Fibroblast of villous mesenchyme (primary cell): ENCODE data around the gene LMBRD2. TPM values are rescaled to one million over a fixed set of nuclear protein-coding genes. Genes with fewer than 3 reads are reported as not detected.
A peak's percentile ranks its signal among the peaks of the same experiment; 100 is the strongest.
"Not testable (repeated sequence)": the region's sequence is repeated elsewhere in the genome, so short reads cannot be mapped to it uniquely, and the experiment has no call there.

ENCODE experiments used
- DNase-seq: peaks from one replicate; pipeline ENCODE4 v3.0.0-alpha.2; 2010; ENCODE audit warnings: low read depth
- H3K4me3 ChIP-seq: 2 replicates; pipeline ENCODE4 v1.5.1; 2011; ENCODE audit warnings: low read depth, mild to moderate bottlenecking, low read length
- total RNA-seq: library from RNA; depleted of rRNA; stranded (reverse); fragments of >200 nt; gene quantifications from 2 replicates; pipeline ENCODE4 v1.2.3, GENCODE V29; 2012
- TF ChIP-seq, protein P1 (sequence below): IDR thresholded peaks from 2 replicates; pipeline ENCODE4 v1.5.1; 2012; ENCODE audit warnings: low read depth, mild to moderate bottlenecking, low read length; ENCODE audit not compliant: insufficient read depth

The LMBRD2 gene
- total RNA-seq, result 12.9 and 23.7 TPM in 2 replicates

- peak within 1 kb of the TSS; percentile 92 for H3K4me3 ChIP-seq
- DNase-seq, result peak; percentile 98
- TF ChIP-seq, protein P1, sequence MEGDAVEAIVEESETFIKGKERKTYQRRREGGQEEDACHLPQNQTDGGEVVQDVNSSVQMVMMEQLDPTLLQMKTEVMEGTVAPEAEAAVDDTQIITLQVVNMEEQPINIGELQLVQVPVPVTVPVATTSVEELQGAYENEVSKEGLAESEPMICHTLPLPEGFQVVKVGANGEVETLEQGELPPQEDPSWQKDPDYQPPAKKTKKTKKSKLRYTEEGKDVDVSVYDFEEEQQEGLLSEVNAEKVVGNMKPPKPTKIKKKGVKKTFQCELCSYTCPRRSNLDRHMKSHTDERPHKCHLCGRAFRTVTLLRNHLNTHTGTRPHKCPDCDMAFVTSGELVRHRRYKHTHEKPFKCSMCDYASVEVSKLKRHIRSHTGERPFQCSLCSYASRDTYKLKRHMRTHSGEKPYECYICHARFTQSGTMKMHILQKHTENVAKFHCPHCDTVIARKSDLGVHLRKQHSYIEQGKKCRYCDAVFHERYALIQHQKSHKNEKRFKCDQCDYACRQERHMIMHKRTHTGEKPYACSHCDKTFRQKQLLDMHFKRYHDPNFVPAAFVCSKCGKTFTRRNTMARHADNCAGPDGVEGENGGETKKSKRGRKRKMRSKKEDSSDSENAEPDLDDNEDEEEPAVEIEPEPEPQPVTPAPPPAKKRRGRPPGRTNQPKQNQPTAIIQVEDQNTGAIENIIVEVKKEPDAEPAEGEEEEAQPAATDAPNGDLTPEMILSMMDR, result no peak
Measured at GRCh38 chr5:36151434-36152323, at the start of gene LMBRD2, which contains the start of gene SKP2. Gene LMBRD2 (minus strand): TSS chr5:36151887. CDS start chr5:36143349, 8,538 bp downstream. Gene SKP2 (plus strand): TSS chr5:36152111. CDS start chr5:36152263, 152 bp downstream.

DNA sequence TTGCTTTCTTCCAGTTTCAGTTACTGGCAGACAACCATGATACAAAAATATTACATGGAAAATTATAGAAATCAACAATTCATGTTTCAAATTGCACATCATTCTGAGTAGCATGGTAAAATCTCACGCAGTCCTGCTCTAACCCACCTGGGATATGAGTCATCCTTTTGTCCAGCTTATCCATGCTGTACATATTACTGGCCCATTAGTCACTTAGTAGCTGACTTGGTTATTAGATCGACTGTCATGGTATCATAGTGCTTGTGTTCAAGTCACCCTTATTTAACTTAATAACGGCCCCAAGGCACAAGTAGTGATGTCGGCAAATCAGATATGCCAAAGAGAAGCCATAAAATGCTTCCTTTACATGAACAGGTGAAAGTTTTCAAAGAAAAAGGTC, 48.8 kb upstream of the LMBRD2 start:
- TF ChIP-seq, protein P1, result no peak
- DNase-seq, result no peak
- no peak overlapping the region for H3K4me3 ChIP-seq

DNA sequence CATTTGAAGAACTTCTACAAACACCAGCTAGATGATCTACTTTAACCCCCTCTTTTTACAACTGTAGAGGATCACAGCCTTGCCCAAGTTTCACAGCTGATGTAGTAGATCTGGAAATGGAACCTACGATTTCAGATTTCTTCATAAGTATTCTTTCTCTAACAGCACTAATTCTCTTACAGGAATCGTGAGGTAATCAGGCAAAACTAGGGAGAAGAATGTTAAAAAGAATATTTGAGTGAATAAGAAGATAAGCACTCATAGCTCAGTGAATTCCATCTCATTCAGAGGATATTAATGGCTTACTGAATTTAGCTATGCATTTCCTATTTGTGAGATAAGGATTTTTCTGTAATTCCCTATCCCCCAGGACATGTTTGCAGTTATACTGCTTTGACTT, 47.9 kb upstream of the LMBRD2 start:
- H3K4me3 ChIP-seq, result no peak overlapping the region
- peak; percentile 65 for DNase-seq
- TF ChIP-seq, protein P1, result no peak

- not testable (repeated sequence) for H3K4me3 ChIP-seq, DNase-seq
Measured at GRCh38 chr5:36198783-36199182, 47.1 kb upstream of the LMBRD2 start.

DNA sequence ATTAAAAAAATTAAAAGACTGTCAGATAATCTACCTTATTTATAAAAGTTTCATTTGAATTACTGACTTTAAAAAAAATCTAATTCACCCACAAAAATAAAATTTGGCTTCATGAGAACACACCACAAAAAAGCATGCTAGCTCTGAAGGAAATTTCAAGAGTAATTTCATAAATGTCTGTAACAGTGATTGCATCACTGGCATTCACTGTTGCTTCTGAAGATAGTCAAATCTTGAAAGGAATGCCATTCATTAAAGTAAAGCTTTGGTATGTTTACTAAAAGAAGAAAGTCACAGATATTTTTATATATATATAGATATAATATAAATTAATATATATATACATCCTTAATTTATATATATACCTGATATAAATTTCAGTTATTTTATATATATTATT, 46.6 kb upstream of the LMBRD2 start:
- TF ChIP-seq, protein P1, result no peak
- H3K4me3 ChIP-seq, result no peak overlapping the region
- no peak for DNase-seq

DNA sequence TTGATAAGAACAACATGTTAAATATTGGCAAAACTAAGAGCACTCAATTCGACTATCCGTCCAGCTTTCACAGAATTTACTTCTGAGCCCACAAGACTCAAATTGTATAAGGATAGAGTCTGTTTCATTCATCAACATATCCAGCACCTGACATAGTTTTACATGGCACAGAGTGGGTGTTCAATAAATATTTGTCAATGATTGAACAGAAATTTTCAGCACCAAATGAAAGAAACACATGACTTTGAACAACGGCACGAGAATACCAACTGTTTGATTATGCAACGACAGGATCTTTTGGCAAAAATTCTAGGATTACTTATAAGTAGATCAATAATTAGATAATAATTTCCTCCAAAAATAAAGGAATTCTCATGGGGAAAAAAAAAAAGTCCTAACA, 42.1 kb upstream of the LMBRD2 start:
- DNase-seq, result no peak
- TF ChIP-seq, protein P1, result no peak

DNA sequence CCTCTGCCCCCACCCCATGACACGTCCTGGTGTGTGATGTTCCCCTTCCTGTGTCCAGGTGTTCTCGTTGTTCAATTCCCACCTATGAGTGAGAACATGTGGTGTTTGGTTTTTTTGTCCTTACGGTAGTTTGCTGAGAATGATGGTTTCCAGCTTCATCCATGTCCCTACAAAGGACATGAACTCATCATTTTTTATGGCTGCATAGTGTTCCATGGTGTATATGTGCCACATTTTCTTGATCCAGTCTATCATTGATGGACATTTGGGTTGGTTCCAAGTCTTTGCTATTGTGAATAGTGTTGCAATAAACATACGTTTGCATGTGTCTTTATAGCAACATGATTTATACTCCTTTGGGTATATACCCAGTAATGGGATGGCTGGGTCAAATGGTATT, 32.7 kb upstream of the LMBRD2 start:
- DNase-seq, H3K4me3 ChIP-seq: not testable (repeated sequence)

More for the DNA sequence above, 42.1 kb upstream of the LMBRD2 start:
- no peak overlapping the region for H3K4me3 ChIP-seq

DNA sequence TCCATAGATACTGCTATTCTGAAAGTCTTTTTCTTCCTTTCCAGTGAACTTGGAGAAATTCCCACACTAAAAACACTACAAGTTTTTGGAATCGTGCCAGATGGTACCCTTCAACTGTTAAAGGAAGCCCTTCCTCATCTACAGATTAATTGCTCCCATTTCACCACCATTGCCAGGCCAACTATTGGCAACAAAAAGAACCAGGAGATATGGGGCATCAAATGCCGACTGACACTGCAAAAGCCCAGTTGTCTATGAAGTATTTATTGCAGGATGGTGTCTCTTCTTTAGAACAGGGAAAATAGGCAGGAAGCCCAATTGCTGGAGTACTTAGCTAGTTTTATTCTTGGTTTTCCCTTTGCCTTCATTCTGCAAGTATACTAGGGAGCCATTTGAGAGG, 30.1 kb upstream of the LMBRD2 start:
- DNase-seq, result no peak
- H3K4me3 ChIP-seq, result no peak overlapping the region
- TF ChIP-seq, protein P1, result no peak
